T-helper 1 cell (primary cell): ENCODE results near the gene ANKRD33.
"Not testable (repeated sequence)": the region's sequence is repeated elsewhere in the genome, so short reads cannot be mapped to it uniquely, and the experiment has no call there.

Experiments
- DNase-seq, 5 donors: peaks; one replicate each; pipeline ENCODE4 v3.0.0-alpha.2; 2012 to 2020

The ANKRD33 gene

GRCh38 chr12:51883998-51884675 lies 3.8 kb upstream of the ANKRD33 start:
- DNase-seq, result no peak

- no peak for DNase-seq
Measured at GRCh38 chr12:51884676-51885229, 3.1 kb upstream of the ANKRD33 start.

- DNase-seq, result not testable (repeated sequence)
Measured at GRCh38 chr12:51885294-51886020, 2.4 kb upstream of the ANKRD33 start.

GRCh38 chr12:51886021-51886710 lies 1.7 kb upstream of the ANKRD33 start:
- DNase-seq, result peak in 2 of 5 donors; percentile 24 to 79

GRCh38 chr12:51888316-51889215 lies 663 bp downstream of the ANKRD33 start:
- no peak for DNase-seq

GRCh38 chr12:51889216-51890132 lies 1.6 kb downstream of the ANKRD33 start:
- DNase-seq, result no peak

GRCh38 chr12:51890133-51890464 lies 2.2 kb downstream of the ANKRD33 start:
- no peak for DNase-seq

- no peak for DNase-seq
Measured at GRCh38 chr12:51890511-51891171, 2.7 kb downstream of the ANKRD33 start.

- DNase-seq, result no peak
Measured at GRCh38 chr12:51891843-51892242, 3.9 kb downstream of the ANKRD33 start.

GRCh38 chr12:51893786-51894185 lies 5.9 kb downstream of the ANKRD33 start:
- DNase-seq, result no peak

- no peak for DNase-seq
Measured at GRCh38 chr12:51895378-51896135, 7.7 kb downstream of the ANKRD33 start.

- DNase-seq, result no peak
Measured at GRCh38 chr12:51896236-51896635, 8.3 kb downstream of the ANKRD33 start.

GRCh38 chr12:51897181-51897580 lies 9.3 kb downstream of the ANKRD33 start:
- DNase-seq, result no peak

GRCh38 chr12:51898506-51898905 lies 10.6 kb downstream of the ANKRD33 start:
- DNase-seq, result no peak

GRCh38 chr12:51898937-51899336 lies 11.0 kb downstream of the ANKRD33 start:
- DNase-seq, result no peak

- no peak for DNase-seq
Measured at GRCh38 chr12:51900323-51900889, 12.5 kb downstream of the ANKRD33 start.

GRCh38 chr12:51901121-51901817 lies 13.4 kb downstream of the ANKRD33 start:
- DNase-seq, result no peak

GRCh38 chr12:51901881-51902280 lies 14.0 kb downstream of the ANKRD33 start:
- DNase-seq, result no peak

GRCh38 chr12:51904951-51905470 lies 17.1 kb downstream of the ANKRD33 start:
- DNase-seq, result no peak
